ENCODE results near the gene CDX1.

Gene CDX1

DNA sequence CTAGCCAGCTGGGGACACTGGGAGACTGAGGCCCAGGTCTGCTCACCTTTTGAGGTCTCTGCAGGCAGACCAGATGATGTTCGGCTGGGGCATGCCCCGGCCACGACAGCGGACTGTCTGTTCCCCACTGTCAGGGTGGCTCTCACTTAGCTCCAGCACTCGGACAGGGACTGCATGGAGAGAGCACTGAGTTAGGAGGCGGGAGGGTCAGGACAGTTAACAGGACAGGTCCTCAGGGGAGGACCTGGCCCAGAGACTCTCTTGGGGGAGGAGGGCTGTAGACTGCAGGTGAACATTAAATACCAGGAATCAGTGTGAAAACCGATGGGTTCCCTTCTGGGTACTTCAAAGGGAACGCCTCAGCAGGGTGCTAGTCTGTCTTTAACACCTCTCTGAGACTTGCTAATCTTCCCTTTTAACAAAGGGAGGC is 36.1 kb upstream of the CDX1 start:
- DNase-seq (ENCODE audit: low read depth, low spot score): no peak
- TF ChIP-seq, protein P1, sequence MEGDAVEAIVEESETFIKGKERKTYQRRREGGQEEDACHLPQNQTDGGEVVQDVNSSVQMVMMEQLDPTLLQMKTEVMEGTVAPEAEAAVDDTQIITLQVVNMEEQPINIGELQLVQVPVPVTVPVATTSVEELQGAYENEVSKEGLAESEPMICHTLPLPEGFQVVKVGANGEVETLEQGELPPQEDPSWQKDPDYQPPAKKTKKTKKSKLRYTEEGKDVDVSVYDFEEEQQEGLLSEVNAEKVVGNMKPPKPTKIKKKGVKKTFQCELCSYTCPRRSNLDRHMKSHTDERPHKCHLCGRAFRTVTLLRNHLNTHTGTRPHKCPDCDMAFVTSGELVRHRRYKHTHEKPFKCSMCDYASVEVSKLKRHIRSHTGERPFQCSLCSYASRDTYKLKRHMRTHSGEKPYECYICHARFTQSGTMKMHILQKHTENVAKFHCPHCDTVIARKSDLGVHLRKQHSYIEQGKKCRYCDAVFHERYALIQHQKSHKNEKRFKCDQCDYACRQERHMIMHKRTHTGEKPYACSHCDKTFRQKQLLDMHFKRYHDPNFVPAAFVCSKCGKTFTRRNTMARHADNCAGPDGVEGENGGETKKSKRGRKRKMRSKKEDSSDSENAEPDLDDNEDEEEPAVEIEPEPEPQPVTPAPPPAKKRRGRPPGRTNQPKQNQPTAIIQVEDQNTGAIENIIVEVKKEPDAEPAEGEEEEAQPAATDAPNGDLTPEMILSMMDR (IDR thresholded peaks at IDR 0.05; ENCODE audit: low read depth, low read length): no peak
- no peak overlapping the region for H3K4me3 ChIP-seq (ENCODE audit: low read depth, low read length)
- in situ Hi-C loops (cut with HindIII; ENCODE audit: low sequenced_read_pairs): no loop called here

DNA sequence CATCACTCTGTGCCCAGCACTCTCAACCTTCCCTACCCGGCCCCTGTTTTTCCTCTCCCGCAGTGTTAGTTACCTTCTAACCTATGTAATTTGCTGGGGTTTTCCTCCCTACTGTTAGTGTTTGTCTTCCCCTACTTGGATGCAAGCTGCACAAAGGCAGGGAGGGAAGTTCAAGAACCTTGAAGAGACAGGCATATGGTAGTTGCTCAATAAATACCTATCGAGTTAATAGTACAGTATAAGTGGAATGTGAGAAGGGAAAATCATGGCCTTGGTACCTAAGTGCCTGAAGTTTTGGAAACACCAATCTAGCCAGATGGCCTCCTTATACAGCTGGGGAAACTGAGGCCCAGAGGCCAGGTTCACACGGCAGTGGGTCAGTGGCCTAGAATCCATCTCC is 35.1 kb upstream of the CDX1 start:
- in situ Hi-C loops (cut with HindIII; ENCODE audit: low sequenced_read_pairs): no loop called here
- TF ChIP-seq, protein P1 (IDR thresholded peaks at IDR 0.05; ENCODE audit: low read depth, low read length): no peak

DNA sequence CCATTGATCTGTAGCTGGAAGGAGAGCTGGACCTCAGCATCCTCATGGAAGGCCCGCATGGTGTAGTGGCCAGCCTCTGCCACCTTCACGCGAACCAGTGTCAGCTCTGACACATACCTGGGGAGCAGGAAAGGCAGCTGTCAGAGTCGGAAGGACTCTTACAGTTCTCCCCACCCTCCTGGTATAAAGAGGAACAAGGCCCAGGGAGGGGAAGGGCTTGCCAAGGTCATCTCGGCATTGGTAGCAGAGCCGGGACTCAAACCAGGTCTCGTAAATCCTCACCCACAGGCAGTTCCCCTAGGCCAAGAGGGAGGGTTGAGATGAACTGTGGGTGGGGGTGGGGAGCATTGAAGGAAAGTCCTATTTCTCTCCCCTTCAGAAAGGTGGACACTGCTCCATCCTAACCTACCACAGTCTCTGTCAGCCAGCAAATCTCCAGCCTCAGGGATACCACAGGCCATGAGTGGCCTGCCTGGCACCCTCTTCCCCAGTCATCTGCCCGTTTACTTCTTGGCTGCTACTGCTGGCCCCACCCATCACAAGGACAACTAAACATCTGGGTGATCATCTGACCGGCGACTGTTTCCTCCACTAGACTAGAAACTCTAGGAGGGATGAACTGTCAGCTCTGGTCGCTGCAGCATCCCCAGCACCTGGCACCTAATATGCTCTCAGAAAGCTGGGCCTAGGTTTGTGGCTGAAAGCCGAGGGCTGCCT is 34.4 kb upstream of the CDX1 start:
- no peak overlapping the region for H3K4me3 ChIP-seq (ENCODE audit: low read depth, low read length)
- TF ChIP-seq, protein P1 (IDR thresholded peaks at IDR 0.05; ENCODE audit: low read depth, low read length): no peak
- DNase-seq (ENCODE audit: low read depth, low spot score): no peak
- in situ Hi-C loops (cut with HindIII; ENCODE audit: low sequenced_read_pairs): no loop called here

More for the DNA sequence above, 35.1 kb upstream of the CDX1 start:
- no peak overlapping the region for H3K4me3 ChIP-seq (ENCODE audit: low read depth, low read length)
- no peak for DNase-seq (ENCODE audit: low read depth, low spot score)

DNA sequence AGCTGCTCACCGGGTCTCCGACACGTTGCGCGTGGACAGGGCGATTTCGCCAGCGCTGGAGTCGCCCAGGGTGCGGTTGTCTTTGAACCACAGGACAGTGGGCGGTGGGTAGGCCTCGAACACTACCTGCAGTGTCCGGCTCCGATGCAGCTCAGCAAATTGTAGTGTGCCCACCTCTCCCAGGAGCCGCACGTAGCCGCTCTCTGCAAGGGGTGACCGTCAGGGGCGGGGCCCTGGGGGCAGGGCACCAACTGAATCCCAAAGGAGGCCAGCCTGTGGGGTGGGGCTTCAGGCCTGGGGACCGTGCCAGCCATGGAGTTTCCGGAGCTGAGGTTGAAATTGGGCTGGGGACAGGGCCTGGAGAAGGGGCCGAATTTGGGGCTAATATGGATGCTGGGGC is 33.8 kb upstream of the CDX1 start:
- TF ChIP-seq, protein P1 (IDR thresholded peaks at IDR 0.05; ENCODE audit: low read depth, low read length): no peak
- no peak for DNase-seq (ENCODE audit: low read depth, low spot score)
- no peak overlapping the region for H3K4me3 ChIP-seq (ENCODE audit: low read depth, low read length)
- in situ Hi-C loops (cut with HindIII; ENCODE audit: low sequenced_read_pairs): no loop called here

DNA sequence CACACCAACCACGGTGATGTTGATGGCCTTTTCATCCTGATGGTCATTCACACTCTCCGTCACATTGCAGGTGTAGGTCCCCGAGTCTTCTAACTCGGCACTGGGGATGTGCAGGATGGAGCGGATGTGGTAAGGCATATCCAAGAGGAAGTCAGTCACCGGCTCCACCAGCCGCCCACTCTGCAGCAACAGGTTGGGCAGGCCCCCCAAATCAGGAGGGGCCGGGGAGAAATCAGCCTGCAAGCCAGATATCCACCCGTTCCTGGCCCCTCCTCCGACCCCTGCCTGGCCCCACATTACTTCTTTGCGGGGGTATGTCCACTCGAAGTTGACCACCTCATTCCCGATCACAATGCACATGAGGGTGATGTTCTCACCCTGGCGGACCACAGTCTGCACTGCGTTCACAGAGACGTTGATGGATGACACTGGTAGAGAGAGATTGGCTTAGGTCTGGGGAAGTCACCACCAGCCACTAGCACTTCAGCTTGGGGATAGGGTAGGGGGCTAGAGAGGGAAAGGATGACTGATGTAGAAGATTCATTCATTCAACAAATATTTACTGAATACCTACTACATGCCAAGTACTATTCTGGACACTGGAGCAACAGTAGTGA is 32.9 kb upstream of the CDX1 start:
- H3K4me3 ChIP-seq (ENCODE audit: low read depth, low read length): no peak overlapping the region
- TF ChIP-seq, protein P1 (IDR thresholded peaks at IDR 0.05; ENCODE audit: low read depth, low read length): no peak
- in situ Hi-C loops (cut with HindIII; ENCODE audit: low sequenced_read_pairs): no loop called here
- DNase-seq (ENCODE audit: low read depth, low spot score): no peak

DNA sequence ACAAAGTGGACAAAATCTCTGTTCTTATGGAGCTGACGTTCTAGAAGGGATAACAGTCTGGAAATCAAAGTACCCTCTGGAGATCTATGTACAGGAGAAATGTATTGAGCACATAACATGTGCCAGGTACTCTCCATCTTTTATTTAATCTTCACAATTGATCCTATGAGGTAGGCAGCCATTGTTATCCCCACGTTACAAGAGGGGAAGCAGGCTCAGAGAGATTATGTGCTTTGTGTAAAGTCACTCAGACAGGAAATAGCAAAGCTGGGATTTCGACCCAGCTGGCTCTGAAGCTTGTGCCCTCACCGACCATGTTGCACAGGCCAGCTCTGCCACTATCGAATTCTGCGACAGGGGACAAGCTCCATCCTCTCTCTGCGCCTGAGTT is 32.4 kb upstream of the CDX1 start:
- no peak overlapping the region for H3K4me3 ChIP-seq (ENCODE audit: low read depth, low read length)

More for the DNA sequence above, 32.4 kb upstream of the CDX1 start:
- TF ChIP-seq, protein P1 (IDR thresholded peaks at IDR 0.05; ENCODE audit: low read depth, low read length): no peak
- no peak for DNase-seq (ENCODE audit: low read depth, low spot score)
- in situ Hi-C loops (cut with HindIII; ENCODE audit: low sequenced_read_pairs): no loop called here
